Measurements from ENCODE around the gene LHX4.
A peak's percentile ranks its signal among the peaks of the same experiment; 100 is the strongest.

LHX4 gene

GRCh38 chr1:180265201-180265600 lies 35.1 kb downstream of the LHX4 start:
- DNase-seq = no peak
- Histone ChIP-seq H3K36me3 (ENCODE audit: control insufficient read depth in 1 of 2, insufficient read depth in 2 of 2, low read depth in 1 of 2, low read length in 2 of 2) (peaks cover 0 to 2% of the 10 kb centered on the region in 2 experiments), H3K27me3 (ENCODE audit: control insufficient read depth in 1 of 2, insufficient read depth in 1 of 2, low read length in 2 of 2) (peaks cover 4 to 58% of the 10 kb centered on the region in 2 experiments), H2AK5ac (ENCODE audit: low read length, severe bottlenecking) (peak overlapping the region; percentile 10), H3K4me3 (ENCODE audit: insufficient read depth in 1 of 2, low read depth in 1 of 2, low read length in 2 of 2) (no peak overlapping the region), H2BK12ac (ENCODE audit: low read length in 2 of 2) (no peak overlapping the region), H4K91ac (ENCODE audit: low read length) (no peak overlapping the region), H4K8ac (ENCODE audit: low read length) (no peak overlapping the region), H3K79me1 (replicated peaks; ENCODE audit: low read length, poor library complexity, severe bottlenecking) (no peaks in the 10 kb centered on the region), H3K4me2 (ENCODE audit: low read length, poor library complexity, severe bottlenecking) (no peak overlapping the region), H2BK5ac (ENCODE audit: low read depth, low read length, poor library complexity, severe bottlenecking) (no peak overlapping the region), H3K23ac (ENCODE audit: low read length in 2 of 2) (no peak overlapping the region), H2AFZ (ENCODE audit: low read depth, low read length) (no peak overlapping the region), H2BK120ac (ENCODE audit: low read depth, low read length) (no peak overlapping the region), H3K9ac (ENCODE audit: low read length) (no peak overlapping the region), H3K9me3 (ENCODE audit: control insufficient read depth, low read length) (no peaks in the 10 kb centered on the region), H3K27ac (ENCODE audit: low read length, poor library complexity, severe bottlenecking) (no peak overlapping the region), H3K14ac (ENCODE audit: low read length in 2 of 2) (no peak overlapping the region), H2BK15ac (ENCODE audit: low read depth, poor library complexity, severe bottlenecking) (no peak overlapping the region), H3K18ac (ENCODE audit: low read depth in 1 of 2, low read length in 2 of 2) (no peak overlapping the region), H3K4me1 (ENCODE audit: control insufficient read depth, insufficient read depth, low read depth, low read length) (peaks cover 24% of the 10 kb centered on the region), H3K4ac (ENCODE audit: low read depth in 1 of 2, low read length in 2 of 2) (no peak overlapping the region)
- WGBS = 89% methylated on average over 8 of the region's 9 CpGs

GRCh38 chr1:180265871-180266270 lies 35.8 kb downstream of the LHX4 start:
- 91% methylated on average over 4 of the region's 4 CpGs for WGBS
- H3K9me3 ChIP-seq (ENCODE audit: control insufficient read depth, low read length) = no peaks in the 10 kb centered on the region

GRCh38 chr1:180266275-180267210 lies 36.5 kb downstream of the LHX4 start:
- DNase-seq = no peak
- Histone ChIP-seq H3K4me1 (ENCODE audit: control insufficient read depth, insufficient read depth, low read depth, low read length) (peaks cover 27% of the 10 kb centered on the region), H3K23ac (ENCODE audit: low read length in 2 of 2) (no peak overlapping the region), H2BK12ac (ENCODE audit: low read length in 2 of 2) (no peak overlapping the region), H3K9ac (ENCODE audit: low read length) (no peak overlapping the region), H3K14ac (ENCODE audit: low read length in 2 of 2) (no peak overlapping the region), H2AK5ac (ENCODE audit: low read length, severe bottlenecking) (no peak overlapping the region), H3K36me3 (ENCODE audit: control insufficient read depth in 1 of 2, insufficient read depth in 2 of 2, low read depth in 1 of 2, low read length in 2 of 2) (peaks cover 0 to 2% of the 10 kb centered on the region in 2 experiments), H2BK15ac (ENCODE audit: low read depth, poor library complexity, severe bottlenecking) (no peak overlapping the region), H3K4ac (ENCODE audit: low read depth in 1 of 2, low read length in 2 of 2) (no peak overlapping the region), H4K8ac (ENCODE audit: low read length) (no peak overlapping the region), H3K4me3 (ENCODE audit: insufficient read depth in 1 of 2, low read depth in 1 of 2, low read length in 2 of 2) (no peak overlapping the region), H3K27ac (ENCODE audit: low read length, poor library complexity, severe bottlenecking) (no peak overlapping the region), H2AFZ (ENCODE audit: low read depth, low read length) (no peak overlapping the region), H3K9me3 (ENCODE audit: control insufficient read depth, low read length) (no peaks in the 10 kb centered on the region), H4K91ac (ENCODE audit: low read length) (no peak overlapping the region), H3K27me3 (ENCODE audit: control insufficient read depth in 1 of 2, insufficient read depth in 1 of 2, low read length in 2 of 2) (peaks cover 4 to 44% of the 10 kb centered on the region in 2 experiments), H2BK5ac (ENCODE audit: low read depth, low read length, poor library complexity, severe bottlenecking) (no peak overlapping the region), H3K79me1 (replicated peaks; ENCODE audit: low read length, poor library complexity, severe bottlenecking) (no peaks in the 10 kb centered on the region), H3K4me2 (ENCODE audit: low read length, poor library complexity, severe bottlenecking) (no peak overlapping the region), H2BK120ac (ENCODE audit: low read depth, low read length) (no peak overlapping the region), H3K18ac (ENCODE audit: low read depth in 1 of 2, low read length in 2 of 2) (no peak overlapping the region)
- 97% methylated on average over 28 of the region's 28 CpGs for WGBS

More at GRCh38 chr1:180265871-180266270, 35.8 kb downstream of the LHX4 start:
- Histone ChIP-seq H2BK12ac (ENCODE audit: low read length in 2 of 2) (no peak overlapping the region), H3K18ac (ENCODE audit: low read depth in 1 of 2, low read length in 2 of 2) (no peak overlapping the region), H3K4ac (ENCODE audit: low read depth in 1 of 2, low read length in 2 of 2) (no peak overlapping the region), H3K14ac (ENCODE audit: low read length in 2 of 2) (no peak overlapping the region), H4K91ac (ENCODE audit: low read length) (no peak overlapping the region), H3K27me3 (ENCODE audit: control insufficient read depth in 1 of 2, insufficient read depth in 1 of 2, low read length in 2 of 2) (peaks cover 4 to 51% of the 10 kb centered on the region in 2 experiments), H2BK5ac (ENCODE audit: low read depth, low read length, poor library complexity, severe bottlenecking) (no peak overlapping the region), H3K4me3 (ENCODE audit: insufficient read depth in 1 of 2, low read depth in 1 of 2, low read length in 2 of 2) (no peak overlapping the region), H3K23ac (ENCODE audit: low read length in 2 of 2) (no peak overlapping the region), H2AFZ (ENCODE audit: low read depth, low read length) (no peak overlapping the region), H3K4me1 (ENCODE audit: control insufficient read depth, insufficient read depth, low read depth, low read length) (peaks cover 27% of the 10 kb centered on the region), H2BK15ac (ENCODE audit: low read depth, poor library complexity, severe bottlenecking) (no peak overlapping the region), H3K4me2 (ENCODE audit: low read length, poor library complexity, severe bottlenecking) (no peak overlapping the region), H3K27ac (ENCODE audit: low read length, poor library complexity, severe bottlenecking) (no peak overlapping the region), H3K9ac (ENCODE audit: low read length) (no peak overlapping the region), H3K79me1 (replicated peaks; ENCODE audit: low read length, poor library complexity, severe bottlenecking) (no peaks in the 10 kb centered on the region), H4K8ac (ENCODE audit: low read length) (no peak overlapping the region), H2BK120ac (ENCODE audit: low read depth, low read length) (no peak overlapping the region), H2AK5ac (ENCODE audit: low read length, severe bottlenecking) (no peak overlapping the region), H3K36me3 (ENCODE audit: control insufficient read depth in 1 of 2, insufficient read depth in 2 of 2, low read depth in 1 of 2, low read length in 2 of 2) (peaks cover 0 to 2% of the 10 kb centered on the region in 2 experiments)
- DNase-seq = no peak

- no peak overlapping the region for H3K18ac ChIP-seq (ENCODE audit: low read depth in 1 of 2, low read length in 2 of 2)
- no peak overlapping the region for H4K8ac ChIP-seq (ENCODE audit: low read length)
- H3K9ac ChIP-seq (ENCODE audit: low read length) = no peak overlapping the region
- H3K9me3 ChIP-seq (ENCODE audit: control insufficient read depth, low read length) = no peaks in the 10 kb centered on the region
- H4K91ac ChIP-seq (ENCODE audit: low read length) = no peak overlapping the region
- peaks cover 0 to 2% of the 10 kb centered on the region in 2 experiments for H3K36me3 ChIP-seq (ENCODE audit: control insufficient read depth in 1 of 2, insufficient read depth in 2 of 2, low read depth in 1 of 2, low read length in 2 of 2)
- no peak for DNase-seq
- H3K27ac ChIP-seq (ENCODE audit: low read length, poor library complexity, severe bottlenecking) = no peak overlapping the region
- H3K4me3 ChIP-seq (ENCODE audit: insufficient read depth in 1 of 2, low read depth in 1 of 2, low read length in 2 of 2) = no peak overlapping the region
- no peak overlapping the region for H2BK5ac ChIP-seq (ENCODE audit: low read depth, low read length, poor library complexity, severe bottlenecking)
- no peak overlapping the region for H2BK12ac ChIP-seq (ENCODE audit: low read length in 2 of 2)
- H3K27me3 ChIP-seq (ENCODE audit: control insufficient read depth in 1 of 2, insufficient read depth in 1 of 2, low read length in 2 of 2) = peaks cover 4 to 39% of the 10 kb centered on the region in 2 experiments
- no peak overlapping the region for H3K14ac ChIP-seq (ENCODE audit: low read length in 2 of 2)
- no peak overlapping the region for H2BK120ac ChIP-seq (ENCODE audit: low read depth, low read length)
- H2AFZ ChIP-seq (ENCODE audit: low read depth, low read length) = no peak overlapping the region
- no peak overlapping the region for H2AK5ac ChIP-seq (ENCODE audit: low read length, severe bottlenecking)
- 96% methylated on average over 12 of the region's 12 CpGs for WGBS
- peaks cover 29% of the 10 kb centered on the region for H3K4me1 ChIP-seq (ENCODE audit: control insufficient read depth, insufficient read depth, low read depth, low read length)
- H3K23ac ChIP-seq (ENCODE audit: low read length in 2 of 2) = no peak overlapping the region
- no peak overlapping the region for H2BK15ac ChIP-seq (ENCODE audit: low read depth, poor library complexity, severe bottlenecking)
- H3K4me2 ChIP-seq (ENCODE audit: low read length, poor library complexity, severe bottlenecking) = no peak overlapping the region
- H3K4ac ChIP-seq (ENCODE audit: low read depth in 1 of 2, low read length in 2 of 2) = no peak overlapping the region
- no peaks in the 10 kb centered on the region for H3K79me1 ChIP-seq (replicated peaks; ENCODE audit: low read length, poor library complexity, severe bottlenecking)
These were observed 37.1 kb downstream of the LHX4 start for GRCh38 chr1:180267211-180267561.
